Activated T-cell treated with anti-CD3 and anti-CD28 coated beads, Interleukin-2, amount 50 U/mL, for 4 hours (primary cell): Measurements from ENCODE around the gene CYP27C1. TPM values are rescaled to one million over a fixed set of nuclear protein-coding genes. Genes with fewer than 3 reads are reported as not detected.
A peak's percentile ranks its signal among the peaks of the same experiment; 100 is the strongest.
"Not testable (repeated sequence)": the region's sequence is repeated elsewhere in the genome, so short reads cannot be mapped to it uniquely, and the experiment has no call there.

Experiments
- ATAC-seq, 2 donors: fragments of 200-7000 bp; cut with Tn5 transposase; one replicate each; pipeline ENCODE4 v1.10.0; 2021
- DNase-seq: peaks from one replicate; pipeline ENCODE4 v3.0.0-alpha.2; 2020
- H3K27me3 Mint-ChIP-seq: one replicate; pipeline ENCODE4 v1.8.0; 2021; ENCODE audit warnings: low read depth, mixed read lengths
- H3K36me3 Mint-ChIP-seq: one replicate; pipeline ENCODE4 v1.8.0; 2022; ENCODE audit warnings: mixed read lengths; ENCODE audit not compliant: insufficient read depth
- H3K4me1 Mint-ChIP-seq: one replicate; pipeline ENCODE4 v1.8.0; 2021; ENCODE audit warnings: low read depth, mixed read lengths
- H3K4me3 Mint-ChIP-seq: one replicate; pipeline ENCODE4 v1.8.0; 2021; ENCODE audit warnings: mild to moderate bottlenecking, moderate library complexity, mixed read lengths
- H3K9me3 Mint-ChIP-seq: one replicate; pipeline ENCODE4 v1.8.0; 2021; ENCODE audit warnings: mixed read lengths
- total RNA-seq, 3 donors: library from RNA; stranded (reverse); gene quantifications; one replicate each; pipeline ENCODE4 v1.2.1, GENCODE V29; 2021

CYP27C1 gene
- total RNA-seq, 3 donors from 2014 or later: not detected

GRCh38 chr2:127229555-127229954, 9.5 kb upstream of the CYP27C1 start:
- DNase-seq: no peak
- Mint-ChIP-seq H3K4me3 (no peak overlapping the region), H3K4me1 (peaks cover 9% of the 10 kb centered on the region), H3K9me3 (peaks cover 5% of the 10 kb centered on the region), H3K27me3 (peaks cover 27% of the 10 kb centered on the region), H3K36me3 (peaks cover 1% of the 10 kb centered on the region)
- ATAC-seq: no peak

- Mint-ChIP-seq H3K27me3 (peaks cover 36% of the 10 kb centered on the region), H3K4me1 (peaks cover 9% of the 10 kb centered on the region)
- DNase-seq: no peak
These were observed 8.0 kb upstream of the CYP27C1 start for GRCh38 chr2:127228102-127228501.

GRCh38 chr2:127227264-127227660, 7.2 kb upstream of the CYP27C1 start:
- peaks cover 41% of the 10 kb centered on the region for H3K27me3 Mint-ChIP-seq
- not testable (repeated sequence) for H3K4me1 Mint-ChIP-seq, H3K36me3 Mint-ChIP-seq, ATAC-seq, H3K4me3 Mint-ChIP-seq, DNase-seq, H3K9me3 Mint-ChIP-seq

More at GRCh38 chr2:127228102-127228501, 8.0 kb upstream of the CYP27C1 start:
- no peak for ATAC-seq
- peaks cover 5% of the 10 kb centered on the region for H3K9me3 Mint-ChIP-seq
- H3K36me3 Mint-ChIP-seq: peaks cover 1% of the 10 kb centered on the region
- H3K4me3 Mint-ChIP-seq: no peak overlapping the region

GRCh38 chr2:127226520-127227263, 6.6 kb upstream of the CYP27C1 start:
- DNase-seq (no peak), ATAC-seq (peak; percentile 83 to 86)
- Mint-ChIP-seq H3K36me3 (peaks cover 1% of the 10 kb centered on the region), H3K27me3 (peaks cover 41% of the 10 kb centered on the region), H3K4me1 (peaks cover 9% of the 10 kb centered on the region), H3K9me3 (peaks cover 5% of the 10 kb centered on the region), H3K4me3 (peak overlapping the region; percentile 31)

GRCh38 chr2:127226132-127226519, 6.0 kb upstream of the CYP27C1 start:
- ATAC-seq (no peak), DNase-seq (no peak)
- Mint-ChIP-seq H3K9me3 (peaks cover 5% of the 10 kb centered on the region), H3K4me1 (peaks cover 9% of the 10 kb centered on the region), H3K27me3 (peaks cover 41% of the 10 kb centered on the region), H3K36me3 (no peaks in the 10 kb centered on the region), H3K4me3 (no peak overlapping the region)

GRCh38 chr2:127225186-127225960, 5.3 kb upstream of the CYP27C1 start:
- peaks cover 48% of the 10 kb centered on the region for H3K27me3 Mint-ChIP-seq
- peaks cover 5% of the 10 kb centered on the region for H3K9me3 Mint-ChIP-seq
- no peaks in the 10 kb centered on the region for H3K36me3 Mint-ChIP-seq
- DNase-seq (no peak), ATAC-seq (no peak)
- no peak overlapping the region for H3K4me3 Mint-ChIP-seq
- peaks cover 14% of the 10 kb centered on the region for H3K4me1 Mint-ChIP-seq

- not testable (repeated sequence) for H3K36me3 Mint-ChIP-seq, H3K4me3 Mint-ChIP-seq, DNase-seq, H3K9me3 Mint-ChIP-seq, ATAC-seq
- Mint-ChIP-seq H3K27me3 (peaks cover 51% of the 10 kb centered on the region), H3K4me1 (peaks cover 17% of the 10 kb centered on the region)
These were observed 4.0 kb upstream of the CYP27C1 start for GRCh38 chr2:127224135-127224534.

- no peak for DNase-seq
- Mint-ChIP-seq H3K27me3 (peaks cover 66% of the 10 kb centered on the region), H3K4me1 (peaks cover 19% of the 10 kb centered on the region), H3K9me3 (peaks cover 7% of the 10 kb centered on the region), H3K36me3 (no peaks in the 10 kb centered on the region), H3K4me3 (peak overlapping the region; percentile 78)
- ATAC-seq: no peak
These were observed 849 bp upstream of the CYP27C1 start for GRCh38 chr2:127220768-127221527.

- peak overlapping the region; percentile 33 for H3K4me3 Mint-ChIP-seq
- H3K9me3 Mint-ChIP-seq: peaks cover 7% of the 10 kb centered on the region
- peaks cover 17% of the 10 kb centered on the region for H3K4me1 Mint-ChIP-seq
- DNase-seq (no peak), ATAC-seq (peak; percentile 47 to 54)
- H3K27me3 Mint-ChIP-seq: peaks cover 57% of the 10 kb centered on the region
- H3K36me3 Mint-ChIP-seq: no peaks in the 10 kb centered on the region
These were observed 678 bp downstream of the CYP27C1 start for GRCh38 chr2:127219171-127220070.

- Mint-ChIP-seq H3K27me3 (peaks cover 54% of the 10 kb centered on the region), H3K36me3 (no peaks in the 10 kb centered on the region), H3K4me3 (peak overlapping the region; percentile 63), H3K9me3 (peaks cover 7% of the 10 kb centered on the region), H3K4me1 (peaks cover 17% of the 10 kb centered on the region)
- no peak for ATAC-seq
- DNase-seq: no peak
These were observed 1.3 kb downstream of the CYP27C1 start for GRCh38 chr2:127218812-127219170.

GRCh38 chr2:127217470-127218325, 2.4 kb downstream of the CYP27C1 start:
- peaks cover 17% of the 10 kb centered on the region for H3K4me1 Mint-ChIP-seq
- no peaks in the 10 kb centered on the region for H3K36me3 Mint-ChIP-seq
- H3K9me3 Mint-ChIP-seq: peaks cover 7% of the 10 kb centered on the region
- no peak overlapping the region for H3K4me3 Mint-ChIP-seq
- ATAC-seq (peak in 1 of 2 donors; percentile 20), DNase-seq (no peak)
- H3K27me3 Mint-ChIP-seq: peaks cover 55% of the 10 kb centered on the region

GRCh38 chr2:127216593-127216992, 3.5 kb downstream of the CYP27C1 start:
- peaks cover 7% of the 10 kb centered on the region for H3K9me3 Mint-ChIP-seq
- no peak overlapping the region for H3K4me3 Mint-ChIP-seq
- ATAC-seq: no peak
- DNase-seq: no peak
- peaks cover 17% of the 10 kb centered on the region for H3K4me1 Mint-ChIP-seq
- H3K36me3 Mint-ChIP-seq: no peaks in the 10 kb centered on the region
- peaks cover 65% of the 10 kb centered on the region for H3K27me3 Mint-ChIP-seq

GRCh38 chr2:127216095-127216494, 4.0 kb downstream of the CYP27C1 start:
- Mint-ChIP-seq H3K4me1 (peaks cover 17% of the 10 kb centered on the region), H3K27me3 (peaks cover 67% of the 10 kb centered on the region), H3K36me3 (no peaks in the 10 kb centered on the region), H3K4me3 (no peak overlapping the region), H3K9me3 (peaks cover 7% of the 10 kb centered on the region)
- ATAC-seq: no peak
- no peak for DNase-seq
